ENCODE data around the gene PRM2. TPM values are rescaled to one million over a fixed set of nuclear protein-coding genes. Genes with fewer than 3 reads are reported as not detected.

PRM2 gene
- total and polyA plus RNA-seq, 12 donors, result not detected

DNA sequence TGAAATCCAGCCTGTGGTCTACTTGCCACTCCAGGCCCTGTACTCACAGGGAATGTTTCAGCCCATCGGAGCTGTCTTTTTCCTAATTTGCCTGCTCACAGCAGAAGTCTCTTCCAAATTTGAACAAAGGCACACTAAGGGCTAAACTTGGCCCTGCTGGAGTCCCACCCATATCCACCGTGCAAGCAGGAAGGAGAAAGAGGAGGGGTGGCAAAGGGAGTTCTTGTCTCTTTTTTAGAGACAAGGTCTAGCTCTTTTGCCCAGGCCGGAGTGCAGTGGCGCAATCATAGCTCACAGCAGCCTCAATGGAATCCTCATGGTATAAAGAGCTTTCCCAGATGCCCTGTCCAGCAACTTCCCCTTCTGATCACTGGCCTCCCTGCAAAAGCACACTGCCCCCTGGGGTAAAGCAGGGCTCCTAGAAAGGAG, 7.6 kb upstream of the PRM2 start:
- Histone ChIP-seq H3K27ac (no peak overlapping the region), H3K27me3 (peaks cover 0 to 3% (median 0%) of the 10 kb centered on the region in 7 donors), H3K9me3 (no peaks in the 10 kb centered on the region), H3K4me1 (peaks cover 0 to 6% (median 0%) of the 10 kb centered on the region in 9 donors), H3K36me3 (no peaks in the 10 kb centered on the region), H3K4me3 (no peak overlapping the region)
- intact Hi-C loops (cut with DNase I), result no loop called here
- TF ChIP-seq, protein P1, sequence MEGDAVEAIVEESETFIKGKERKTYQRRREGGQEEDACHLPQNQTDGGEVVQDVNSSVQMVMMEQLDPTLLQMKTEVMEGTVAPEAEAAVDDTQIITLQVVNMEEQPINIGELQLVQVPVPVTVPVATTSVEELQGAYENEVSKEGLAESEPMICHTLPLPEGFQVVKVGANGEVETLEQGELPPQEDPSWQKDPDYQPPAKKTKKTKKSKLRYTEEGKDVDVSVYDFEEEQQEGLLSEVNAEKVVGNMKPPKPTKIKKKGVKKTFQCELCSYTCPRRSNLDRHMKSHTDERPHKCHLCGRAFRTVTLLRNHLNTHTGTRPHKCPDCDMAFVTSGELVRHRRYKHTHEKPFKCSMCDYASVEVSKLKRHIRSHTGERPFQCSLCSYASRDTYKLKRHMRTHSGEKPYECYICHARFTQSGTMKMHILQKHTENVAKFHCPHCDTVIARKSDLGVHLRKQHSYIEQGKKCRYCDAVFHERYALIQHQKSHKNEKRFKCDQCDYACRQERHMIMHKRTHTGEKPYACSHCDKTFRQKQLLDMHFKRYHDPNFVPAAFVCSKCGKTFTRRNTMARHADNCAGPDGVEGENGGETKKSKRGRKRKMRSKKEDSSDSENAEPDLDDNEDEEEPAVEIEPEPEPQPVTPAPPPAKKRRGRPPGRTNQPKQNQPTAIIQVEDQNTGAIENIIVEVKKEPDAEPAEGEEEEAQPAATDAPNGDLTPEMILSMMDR (IDR thresholded peaks at IDR 0.05), result no peak
- WGBS, 2 donors, result 59 to 63% methylated on average over 4 of the region's 4 CpGs
- no peak for DNase-seq
- no peak for ATAC-seq

DNA sequence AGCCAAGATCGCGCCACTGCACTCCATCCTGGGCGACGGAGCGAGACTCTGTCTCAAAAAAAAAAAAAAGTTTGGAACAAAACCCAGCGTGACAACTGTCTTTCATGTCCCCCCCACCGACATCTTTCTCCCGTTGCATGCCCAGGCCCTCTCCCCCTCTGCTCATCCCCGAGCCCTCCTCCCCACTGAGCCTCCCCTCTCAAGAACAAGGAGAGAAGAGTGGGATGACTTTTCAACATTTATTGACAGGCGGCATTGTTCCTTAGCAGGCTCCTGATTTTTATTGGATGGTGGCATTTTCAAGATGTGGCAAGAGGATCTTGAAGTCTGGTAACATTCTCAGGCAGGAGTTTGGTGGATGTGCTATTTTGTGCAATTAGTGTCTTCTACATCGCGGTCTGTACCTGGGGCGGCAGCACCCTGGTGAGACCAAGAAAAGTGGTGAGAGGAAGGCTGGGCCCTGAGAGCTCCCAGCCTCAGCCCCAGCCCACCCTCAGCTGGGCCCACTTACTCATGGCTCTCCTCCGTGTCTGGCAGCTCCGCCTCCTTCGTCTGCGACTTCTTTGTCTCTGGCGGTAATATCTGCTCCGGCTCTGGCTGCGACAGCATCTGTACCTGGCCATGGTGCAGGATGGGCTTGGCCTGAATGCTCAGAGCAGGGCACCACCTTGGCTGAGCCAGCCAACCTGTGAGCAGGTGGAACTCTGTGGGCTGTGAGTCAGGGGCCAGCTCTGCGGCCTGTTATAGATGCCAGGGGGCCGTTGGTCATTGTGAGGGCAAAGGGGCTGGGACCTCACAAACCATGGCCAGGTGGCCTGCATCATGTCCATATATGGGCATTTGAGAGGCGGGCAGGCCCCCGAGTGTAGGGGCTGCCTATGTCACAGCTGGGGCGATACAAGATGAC, 4.6 kb upstream of the PRM2 start, which contains the start of gene PRM1:
Gene PRM1 (minus strand): TSS at position 715 of the 907 bp plus-strand sequence. CDS start 92 bp downstream, at position 623.
- Histone ChIP-seq H3K4me3 (no peak within 1 kb of the TSS), H3K9me3 (peaks cover 0 to 3% (median 0%) of the 10 kb centered on the region in 11 donors), H3K27me3 (peaks cover 0 to 4% (median 0%) of the 10 kb centered on the region in 7 donors), H3K27ac (no peak within 1 kb of the TSS), H3K36me3 (no peaks in the 10 kb centered on the region), H3K4me1 (peaks cover 0 to 6% (median 0%) of the 10 kb centered on the region in 9 donors)
- DNase-seq (no peak), ATAC-seq (peak in 1 of 8 donors; percentile 30)
- intact Hi-C loops (cut with DNase I), result no loop called here
- 81 to 86% methylated on average over 25 of the region's 25 CpGs for WGBS, 2 donors
- TF ChIP-seq, protein P1 (IDR thresholded peaks at IDR 0.05), result no peak

DNA sequence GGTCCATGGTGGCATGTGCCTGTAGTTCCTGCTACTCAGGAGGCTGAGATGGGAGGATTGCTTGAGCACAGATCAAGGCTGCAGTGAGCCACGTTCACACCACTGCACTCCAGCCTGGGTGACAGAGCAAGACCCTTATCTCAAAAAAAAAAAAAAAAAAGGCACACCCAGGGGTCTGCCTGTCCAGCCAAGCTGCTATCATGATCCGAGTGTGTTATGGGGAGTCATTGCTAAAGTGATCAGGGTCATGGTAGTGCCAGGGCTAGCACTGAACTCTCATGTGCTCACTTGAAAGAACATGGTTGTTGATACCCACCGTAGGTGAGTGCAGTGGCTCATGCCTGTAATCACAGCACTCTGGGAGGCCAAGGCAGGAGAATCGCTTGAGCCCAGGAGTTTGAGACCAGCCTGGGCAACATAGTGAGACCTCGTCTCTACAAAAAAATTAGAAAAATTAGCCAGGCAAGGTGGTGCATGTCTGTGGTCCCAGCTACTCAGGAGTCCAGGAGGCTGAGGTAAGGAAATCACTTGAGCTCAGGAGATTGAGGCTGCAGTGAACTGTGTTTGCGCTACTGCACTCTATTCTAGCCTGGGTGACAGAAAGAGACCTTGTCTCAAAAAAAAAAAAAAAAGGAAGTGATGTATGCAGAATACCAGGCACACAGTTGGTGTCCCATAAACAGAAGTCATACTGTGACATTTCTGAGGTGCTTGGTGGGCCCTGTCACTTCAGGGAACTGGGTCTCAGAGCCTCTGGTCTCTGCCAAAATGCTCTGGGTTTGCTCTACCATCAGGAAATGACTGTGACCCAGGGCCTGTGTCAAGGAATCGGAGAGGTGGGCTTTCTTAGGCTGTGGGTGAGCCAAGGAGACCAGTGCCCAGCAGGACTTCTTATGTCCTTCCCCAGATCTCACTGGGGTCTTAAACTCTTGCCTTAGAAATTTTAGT, 2.7 kb upstream of the PRM2 start:
- peaks cover 0 to 6% (median 0%) of the 10 kb centered on the region in 9 donors for H3K4me1 ChIP-seq
- peaks cover 0 to 3% (median 0%) of the 10 kb centered on the region in 11 donors for H3K9me3 ChIP-seq
- TF ChIP-seq, protein P1 (IDR thresholded peaks at IDR 0.05), result no peak
- DNase-seq (no peak), ATAC-seq (no peak)
- WGBS, 2 donors, result 79 to 83% methylated on average over 7 of the region's 7 CpGs
- no peak overlapping the region for H3K27ac ChIP-seq
- no peaks in the 10 kb centered on the region for H3K36me3 ChIP-seq
- intact Hi-C loops (cut with DNase I), result no loop called here
- no peak overlapping the region for H3K4me3 ChIP-seq
- H3K27me3 ChIP-seq, result peaks cover 0 to 4% (median 0%) of the 10 kb centered on the region in 7 donors

Measured in heart right ventricle (tissue), 16 donors.